ENCODE results near the gene PRR12. TPM values are rescaled to one million over a fixed set of nuclear protein-coding genes. Genes with fewer than 3 reads are reported as not detected.

PRR12 gene
- total and polyA plus RNA-seq, 9 of the 15 experiments (the other 6 are each of a cell fraction or from before 2014, with no cell fraction given), result 0.01 to 21.1 (median 0.98) TPM

- H3K27me3 ChIP-seq (ENCODE audit: control insufficient read depth in 2 of 2, insufficient read depth in 2 of 2, low read length in 2 of 2), result no peaks in the 10 kb centered on the region
- H3K4me2 ChIP-seq (ENCODE audit: insufficient read depth, low read length), result peak overlapping the region; percentile 53
- peak overlapping the region; percentile 12 to 84; a peak in 3 of 4 replicates for H3K9ac ChIP-seq (ENCODE audit: insufficient read depth in 1 of 2, low read depth in 2 of 2, low read length in 2 of 2)
- BruUV-seq (replicated peaks), result no TSS peak
- H3K4me1 ChIP-seq (replicated peaks in 1 of 2; ENCODE audit: control insufficient read depth in 2 of 2, insufficient read depth in 2 of 2, low read length in 2 of 2), result peaks cover 17 to 21% of the 10 kb centered on the region in 2 experiments
- intact Hi-C loops (cut with micrococcal nuclease), result loop anchor here (1.0 to 5.0 kb wide), 3 partner anchors 23 to 107 kb away; partner anchors contain the start of gene PRMT1
- peaks cover 3% of the 10 kb centered on the region; the same call in 1 of the 2 replicates for H4K20me1 ChIP-seq (replicated peaks; ENCODE audit: control insufficient read depth, insufficient read depth, low read length)
- CTCF ChIA-PET (ENCODE audit: low intra/inter-chr PET ratio), result interaction anchor here (0.7 to 2.3 kb wide), 10 partner anchors 9 to 344 kb away, joined by 3 to 11 read pairs (median 4); partner anchors contain the start of gene RPS11
- H3K4me3 ChIP-seq, result no peak overlapping the region
- ATAC-seq (peak; percentile 89), DNase-seq (ENCODE audit: extremely low read depth in 1 of 4, low spot score in 3 of 4) (peak; percentile 81 to 93 (median 82)), FAIRE-seq (peak; percentile 90)
- WGBS (ENCODE audit: insufficient coverage, low coverage, missing lambda C conversion rate), result 13% methylated on average over 12 of the region's 14 CpGs
- H3K36me3 ChIP-seq (ENCODE audit: control insufficient read depth, insufficient read depth, low read length), result peaks cover 24% of the 10 kb centered on the region
- H2AFZ ChIP-seq (ENCODE audit: low read depth, low read length), result no peak overlapping the region
- H3K79me2 ChIP-seq (ENCODE audit: control insufficient read depth, insufficient read depth, low read length), result peaks cover 47% of the 10 kb centered on the region
- in situ Hi-C loops (cut with MboI), result no loop called here
- peaks cover 3% of the 10 kb centered on the region for H3K9me1 ChIP-seq (ENCODE audit: control insufficient read depth, insufficient read depth, low read length)
- peak overlapping the region; percentile 53 for H3K27ac ChIP-seq (ENCODE audit: extremely low read depth, low read depth, low read length)
- POLR2A ChIA-PET, result interaction anchor here (0.6 to 2.4 kb wide), 15 partner anchors 10 to 359 kb away, joined by 3 to 23 read pairs (median 4); partner anchors contain the start of genes NOSIP, PRRG2, RPL13A and RRAS
- no peaks in the 10 kb centered on the region for H3K9me3 ChIP-seq (replicated peaks; ENCODE audit: control insufficient read depth, insufficient read depth, low read depth, low read length)
- TF ChIP-seq POLR3G (IDR thresholded peaks at IDR 0.05; ENCODE audit: extremely low read depth, insufficient read length, insufficient replicate concordance) (no peak), FOXA3 (CRISPR knock-in tag; conservative IDR thresholded peaks at IDR 0.05 in 1 of 2, IDR thresholded peaks at IDR 0.05 in 1 of 2) (peak; percentile 32 to 37; a peak in 1 of 4 replicates), ADNP (tag; IDR thresholded peaks at IDR 0.05) (0 out of 2 replicates have a peak, but pooled peaks have one; percentile 20), SMAD4 (CRISPR knock-in tag; conservative IDR thresholded peaks at IDR 0.05) (0 out of 2 replicates have a peak, but pooled peaks have one; percentile 19), CREB5 (CRISPR knock-in tag; IDR thresholded peaks at IDR 0.05) (no peak), E2F8 (IDR thresholded peaks at IDR 0.05; ENCODE audit: low read depth, partially characterized antibody) (peak; percentile 55), ATF7 (IDR thresholded peaks at IDR 0.05) (peak; percentile 34; the same call in 1 of the 2 replicates), MCM7 (IDR thresholded peaks at IDR 0.05) (no peak), SUPT5H (IDR thresholded peaks at IDR 0.05) (no peak), MTA1 (IDR thresholded peaks at IDR 0.05; ENCODE audit: borderline replicate concordance) (no peak), SMARCC2 (IDR thresholded peaks at IDR 0.05; ENCODE audit: low read depth) (no peak), ESRRA (IDR thresholded peaks at IDR 0.05; ENCODE audit: borderline replicate concordance, low read depth) (peak; percentile 71)
- TF ChIP-seq, protein P1, sequence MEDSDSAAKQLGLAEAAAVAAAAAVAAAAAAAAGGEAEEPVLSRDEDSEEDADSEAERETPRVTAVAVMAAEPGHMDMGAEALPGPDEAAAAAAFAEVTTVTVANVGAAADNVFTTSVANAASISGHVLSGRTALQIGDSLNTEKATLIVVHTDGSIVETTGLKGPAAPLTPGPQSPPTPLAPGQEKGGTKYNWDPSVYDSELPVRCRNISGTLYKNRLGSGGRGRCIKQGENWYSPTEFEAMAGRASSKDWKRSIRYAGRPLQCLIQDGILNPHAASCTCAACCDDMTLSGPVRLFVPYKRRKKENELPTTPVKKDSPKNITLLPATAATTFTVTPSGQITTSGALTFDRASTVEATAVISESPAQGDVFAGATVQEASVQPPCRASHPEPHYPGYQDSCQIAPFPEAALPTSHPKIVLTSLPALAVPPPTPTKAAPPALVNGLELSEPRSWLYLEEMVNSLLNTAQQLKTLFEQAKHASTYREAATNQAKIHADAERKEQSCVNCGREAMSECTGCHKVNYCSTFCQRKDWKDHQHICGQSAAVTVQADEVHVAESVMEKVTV (CRISPR knock-in tag; IDR thresholded peaks at IDR 0.05), result peak; percentile 89
- TF ChIP-seq, protein P2, sequence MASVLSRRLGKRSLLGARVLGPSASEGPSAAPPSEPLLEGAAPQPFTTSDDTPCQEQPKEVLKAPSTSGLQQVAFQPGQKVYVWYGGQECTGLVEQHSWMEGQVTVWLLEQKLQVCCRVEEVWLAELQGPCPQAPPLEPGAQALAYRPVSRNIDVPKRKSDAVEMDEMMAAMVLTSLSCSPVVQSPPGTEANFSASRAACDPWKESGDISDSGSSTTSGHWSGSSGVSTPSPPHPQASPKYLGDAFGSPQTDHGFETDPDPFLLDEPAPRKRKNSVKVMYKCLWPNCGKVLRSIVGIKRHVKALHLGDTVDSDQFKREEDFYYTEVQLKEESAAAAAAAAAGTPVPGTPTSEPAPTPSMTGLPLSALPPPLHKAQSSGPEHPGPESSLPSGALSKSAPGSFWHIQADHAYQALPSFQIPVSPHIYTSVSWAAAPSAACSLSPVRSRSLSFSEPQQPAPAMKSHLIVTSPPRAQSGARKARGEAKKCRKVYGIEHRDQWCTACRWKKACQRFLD (CRISPR knock-in tag; IDR thresholded peaks at IDR 0.05), result no peak
These were observed 20.7 kb upstream of the PRR12 start for GRCh38 chr19:49570138-49570856.

Measured in K562 (cell line).